SU-DHL-6 (cell line): ENCODE measurements around the gene CCDC180.

Experiments
- CTCF ChIP-seq: fragments of 200-600 bp; sonication (generic); IDR thresholded peaks from one replicate; pipeline ENCODE4 v1.5.1; 2017; ENCODE audit warnings: antibody characterized with exemption, mild to moderate bottlenecking, low read length, moderate library complexity; ENCODE audit not compliant: insufficient read depth, poor library complexity, severe bottlenecking
- EZH2phosphoT487 ChIP-seq: fragments of 200-600 bp; sonication (generic), shearing (Covaris generic); conservative IDR thresholded peaks from 2 replicates; pipeline ENCODE4 v1.6.1; 2018; ENCODE audit warnings: mild to moderate bottlenecking, antibody characterized with exemption, low read length, moderate library complexity, mixed read lengths

- TF ChIP-seq CTCF: no peak
- TF ChIP-seq EZH2phosphoT487: no peak
Observed at GRCh38 chr9:97348871-97349270, 41.4 kb downstream of the CCDC180 start.
